Endothelial cell of umbilical vein (primary cell): ENCODE measurements around the gene ANKS1B.

ENCODE experiments used
- EZH2 ChIP-seq: IDR thresholded peaks from 2 replicates; pipeline ENCODE4 v1.6.1; 2012; ENCODE audit warnings: borderline replicate concordance, low read depth, mild to moderate bottlenecking, moderate library complexity, low read length, inconsistent platforms; ENCODE audit not compliant: severe bottlenecking
- MYC ChIP-seq: IDR thresholded peaks from one replicate; pipeline ENCODE4 v1.6.1; 2011; ENCODE audit warnings: mild to moderate bottlenecking, low read depth, low read length
- POLR2A ChIP-seq: IDR thresholded peaks from 2 replicates; pipeline ENCODE4 v1.6.1; 2012; ENCODE audit warnings: low read depth, mild to moderate bottlenecking, control low read depth, low read length
- POLR2AphosphoS5 ChIP-seq: IDR thresholded peaks from 2 replicates; pipeline ENCODE4 v1.6.1; 2012; ENCODE audit warnings: low read depth, mild to moderate bottlenecking, control low read depth, low read length, moderate library complexity; ENCODE audit not compliant: insufficient read depth
- TF ChIP-seq, protein P1 (sequence below), 2 donors: IDR thresholded peaks; 1 replicate in 1 of 2; 2 replicates in 1 of 2; pipeline ENCODE4 v1.5.1; 2011; ENCODE audit warnings: low read length in 2 of 2, mild to moderate bottlenecking in 2 of 2, moderate library complexity in 2 of 2, control low read depth in 1 of 2, inconsistent platforms in 1 of 2, low read depth in 1 of 2; ENCODE audit not compliant: insufficient read depth in 1 of 2; ENCODE audit errors: extremely low read depth in 1 of 2

DNA sequence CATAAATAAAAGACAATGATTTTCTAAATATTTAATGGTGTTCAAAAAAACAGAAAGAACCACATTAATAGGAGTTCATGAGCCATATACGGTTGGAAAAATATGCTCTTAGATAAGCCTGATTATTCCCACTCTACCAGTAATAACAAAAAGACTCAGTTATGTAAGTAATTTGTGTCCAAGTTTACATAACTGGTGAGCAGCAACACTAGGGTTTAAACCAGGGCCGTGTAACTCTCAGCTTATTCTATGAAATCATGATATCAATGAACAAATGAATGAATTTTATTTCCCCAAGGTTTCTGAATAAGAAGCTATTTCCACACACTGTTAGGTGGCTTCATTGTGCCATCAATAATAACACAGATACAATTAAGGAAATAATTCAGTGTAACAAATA is 238.8 kb downstream of the ANKS1B start:
- TF ChIP-seq, protein P1, sequence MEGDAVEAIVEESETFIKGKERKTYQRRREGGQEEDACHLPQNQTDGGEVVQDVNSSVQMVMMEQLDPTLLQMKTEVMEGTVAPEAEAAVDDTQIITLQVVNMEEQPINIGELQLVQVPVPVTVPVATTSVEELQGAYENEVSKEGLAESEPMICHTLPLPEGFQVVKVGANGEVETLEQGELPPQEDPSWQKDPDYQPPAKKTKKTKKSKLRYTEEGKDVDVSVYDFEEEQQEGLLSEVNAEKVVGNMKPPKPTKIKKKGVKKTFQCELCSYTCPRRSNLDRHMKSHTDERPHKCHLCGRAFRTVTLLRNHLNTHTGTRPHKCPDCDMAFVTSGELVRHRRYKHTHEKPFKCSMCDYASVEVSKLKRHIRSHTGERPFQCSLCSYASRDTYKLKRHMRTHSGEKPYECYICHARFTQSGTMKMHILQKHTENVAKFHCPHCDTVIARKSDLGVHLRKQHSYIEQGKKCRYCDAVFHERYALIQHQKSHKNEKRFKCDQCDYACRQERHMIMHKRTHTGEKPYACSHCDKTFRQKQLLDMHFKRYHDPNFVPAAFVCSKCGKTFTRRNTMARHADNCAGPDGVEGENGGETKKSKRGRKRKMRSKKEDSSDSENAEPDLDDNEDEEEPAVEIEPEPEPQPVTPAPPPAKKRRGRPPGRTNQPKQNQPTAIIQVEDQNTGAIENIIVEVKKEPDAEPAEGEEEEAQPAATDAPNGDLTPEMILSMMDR (IDR thresholded peaks at IDR 0.05; ENCODE audit: extremely low read depth in 1 of 2, insufficient read depth in 1 of 2, low read depth in 1 of 2, low read length in 2 of 2): no peak
- no peak for TF ChIP-seq POLR2A
- TF ChIP-seq MYC: no peak
- no peak for TF ChIP-seq EZH2
- TF ChIP-seq POLR2AphosphoS5: no peak
